HG02943 (cell line): ENCODE results near the gene FOXO1.

Source experiments
- ATAC-seq: cut with Tn5 transposase; IDR thresholded peaks from one replicate; pipeline ENCODE4 v1.9.1; 2021; ENCODE audit warnings: mild to moderate bottlenecking, low read depth, moderate library complexity; ENCODE audit not compliant: unreplicated experiment

FOXO1 gene

GRCh38 chr13:40552895-40553294 lies 113.5 kb downstream of the FOXO1 start:
- no peak for ATAC-seq

DNA sequence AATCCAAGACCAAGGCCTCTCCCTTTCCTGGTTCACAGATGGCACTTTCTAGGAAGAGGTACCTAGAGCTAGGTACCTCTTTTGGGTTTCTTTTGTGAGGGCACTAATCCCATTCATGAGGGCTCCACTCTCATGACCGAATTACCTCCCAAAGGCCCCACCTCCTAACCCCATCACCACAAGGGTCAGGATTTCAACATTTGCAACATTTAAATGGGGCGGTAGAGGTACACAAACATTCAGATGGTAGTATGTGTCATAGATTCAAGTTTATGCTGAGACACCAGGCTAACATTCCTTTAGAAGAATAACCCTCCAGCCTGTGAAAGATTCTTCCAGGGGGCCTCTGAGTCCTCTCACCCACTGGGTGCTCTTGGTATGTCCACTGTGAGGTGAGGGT lies 116.3 kb downstream of the FOXO1 start:
- ATAC-seq: no peak

- ATAC-seq: no peak
These were observed 116.8 kb downstream of the FOXO1 start for GRCh38 chr13:40549500-40550094.

DNA sequence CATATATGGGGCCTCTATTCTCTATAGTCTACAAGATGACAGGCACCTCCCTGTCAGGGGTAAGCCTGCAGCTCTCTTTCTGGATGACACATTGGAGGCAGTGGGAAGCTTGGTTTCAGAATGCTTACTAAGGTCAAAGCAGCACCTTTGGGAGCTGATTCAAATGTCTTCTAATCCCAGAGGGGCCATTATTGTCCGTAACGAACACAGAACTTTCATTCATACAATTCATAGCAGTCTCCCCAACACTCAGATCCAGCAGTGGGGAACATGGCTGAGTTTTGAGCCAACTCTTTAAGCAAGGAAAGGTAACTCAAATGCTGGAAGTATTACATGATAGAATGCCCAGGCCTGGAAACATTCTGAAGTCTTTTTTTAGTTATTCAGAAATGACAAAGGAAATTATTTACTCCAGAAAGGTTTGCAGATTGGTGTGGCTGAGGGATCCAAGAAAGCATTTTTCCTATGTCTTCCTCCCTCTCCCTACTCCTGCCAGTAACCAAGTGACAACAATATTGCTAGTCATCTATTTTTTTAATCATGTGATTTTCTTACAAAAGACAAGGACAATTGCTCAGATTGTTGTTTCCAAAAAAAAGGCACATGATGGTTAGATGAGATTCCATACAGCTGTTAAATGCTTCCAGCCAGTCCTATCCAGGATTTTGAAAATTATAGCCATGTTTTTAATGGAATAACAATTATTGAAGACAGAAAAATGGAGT lies 118.7 kb downstream of the FOXO1 start:
- no peak for ATAC-seq

- ATAC-seq: no peak
These were observed 120.4 kb downstream of the FOXO1 start for GRCh38 chr13:40546047-40546446.

- ATAC-seq: no peak
These were observed 126.0 kb downstream of the FOXO1 start for GRCh38 chr13:40540328-40541044.

- no peak for ATAC-seq
These were observed 126.7 kb downstream of the FOXO1 start for GRCh38 chr13:40539576-40540327.

- no peak for ATAC-seq
These were observed 129.1 kb downstream of the FOXO1 start for GRCh38 chr13:40537146-40537895.

DNA sequence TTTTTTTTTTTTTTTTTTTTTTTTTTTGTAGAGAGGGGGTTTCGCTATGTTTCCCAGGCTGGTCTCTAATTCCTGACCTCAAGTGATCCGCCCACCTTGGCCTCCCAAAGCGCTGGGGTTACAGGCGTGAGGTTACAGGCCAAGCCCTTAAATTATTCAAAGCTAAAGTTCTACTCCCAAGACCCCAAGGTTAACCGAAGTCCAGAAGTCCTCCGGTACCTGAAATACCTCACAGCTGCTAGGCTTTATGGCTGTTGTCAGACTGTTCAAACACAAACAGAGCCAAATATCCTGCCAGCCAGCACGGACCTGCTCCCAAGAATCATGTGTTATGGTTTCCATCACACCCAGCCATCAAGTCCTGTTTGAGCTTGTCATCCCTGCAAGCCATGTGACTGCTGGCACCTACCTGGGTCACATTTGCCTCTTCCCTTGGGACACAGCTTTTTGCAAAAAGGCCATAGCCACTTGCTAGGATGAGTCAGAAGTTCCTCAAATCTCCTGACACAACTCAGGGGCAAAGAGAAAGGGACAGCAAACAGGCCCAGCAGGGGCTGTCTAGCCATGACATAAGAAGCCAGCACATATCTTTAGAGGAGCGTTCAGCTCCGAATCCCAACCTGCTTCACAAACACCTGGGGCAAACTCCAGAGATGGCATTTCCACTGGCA lies 129.9 kb downstream of the FOXO1 start:
- no peak for ATAC-seq

- no peak for ATAC-seq
These were observed 131.1 kb downstream of the FOXO1 start for GRCh38 chr13:40535345-40535836.

DNA sequence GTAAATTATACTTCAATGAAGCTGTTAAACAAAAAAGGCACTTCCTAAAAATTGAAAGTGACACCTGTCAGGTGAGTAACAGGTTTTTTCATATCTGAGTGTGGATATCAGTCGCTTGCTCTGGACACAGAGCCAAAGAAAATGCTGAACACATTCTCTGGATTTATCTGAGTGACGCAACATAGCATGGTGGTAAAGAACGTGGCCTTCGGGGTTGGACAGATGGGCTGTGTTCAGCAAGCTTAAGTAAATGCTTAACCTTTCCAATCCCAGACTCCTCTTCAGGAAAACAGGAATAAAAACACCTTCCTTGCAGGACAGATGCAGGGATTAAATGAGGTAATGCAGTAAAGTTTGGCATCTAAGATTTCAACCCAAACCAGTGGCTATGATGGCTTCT lies 132.0 kb downstream of the FOXO1 start:
- no peak for ATAC-seq

DNA sequence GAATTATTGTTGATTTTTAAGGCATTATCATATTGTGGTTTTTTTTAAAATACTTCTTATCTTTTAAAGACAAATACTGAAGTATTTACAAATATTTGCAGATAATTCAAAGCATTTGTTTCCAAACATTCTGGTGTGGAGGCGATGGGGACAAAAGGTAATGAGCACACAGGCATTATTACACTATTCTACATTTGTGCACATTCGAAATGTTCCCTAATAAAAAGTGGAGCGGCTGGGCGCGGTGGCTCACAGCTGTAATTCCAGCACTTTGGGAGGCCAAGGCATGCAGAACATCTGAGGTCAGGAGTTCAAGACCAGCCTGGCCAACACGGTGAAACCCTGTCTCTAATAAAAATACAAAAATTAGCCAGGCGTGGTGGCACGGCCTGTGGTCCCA lies 133.4 kb downstream of the FOXO1 start:
- ATAC-seq: no peak

DNA sequence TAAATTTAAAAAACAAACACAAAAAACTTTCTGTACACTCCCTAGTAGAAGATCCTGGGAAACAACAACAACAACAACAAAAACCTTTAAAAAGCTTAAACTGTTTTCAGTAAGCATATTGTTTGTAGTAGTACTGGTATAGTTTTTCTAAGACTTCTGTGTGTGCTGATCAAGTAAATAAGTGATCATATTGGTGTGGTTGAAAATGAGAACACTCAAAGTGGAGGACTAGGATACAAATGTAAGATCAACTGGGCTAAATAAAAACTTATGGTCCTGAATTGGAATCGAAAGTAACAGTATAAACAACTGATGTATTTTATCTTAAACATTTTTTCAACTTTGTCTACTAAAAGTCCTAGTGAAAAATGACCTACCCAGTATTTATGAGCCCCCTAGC lies 135.5 kb downstream of the FOXO1 start:
- no peak for ATAC-seq

GRCh38 chr13:40528881-40529280 lies 137.6 kb downstream of the FOXO1 start:
- ATAC-seq: no peak

DNA sequence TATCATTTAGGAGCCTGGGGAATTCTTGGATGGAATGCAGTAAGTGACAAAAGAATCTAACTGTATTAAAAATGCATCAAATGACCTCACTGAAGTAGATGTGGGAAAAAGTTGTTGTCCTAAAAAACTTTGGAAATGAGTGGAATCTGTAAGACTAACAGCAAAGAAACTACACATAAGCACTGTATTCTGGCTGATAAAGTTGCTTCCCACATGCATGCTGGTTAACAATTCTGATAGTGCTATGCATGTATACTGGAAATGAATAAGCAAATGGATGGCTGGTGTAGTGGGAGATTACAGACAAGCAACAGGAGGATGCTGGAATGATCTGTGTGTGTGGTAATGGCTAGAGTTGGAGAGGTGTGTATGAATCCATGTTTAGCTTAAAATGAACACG lies 138.5 kb downstream of the FOXO1 start:
- no peak for ATAC-seq

DNA sequence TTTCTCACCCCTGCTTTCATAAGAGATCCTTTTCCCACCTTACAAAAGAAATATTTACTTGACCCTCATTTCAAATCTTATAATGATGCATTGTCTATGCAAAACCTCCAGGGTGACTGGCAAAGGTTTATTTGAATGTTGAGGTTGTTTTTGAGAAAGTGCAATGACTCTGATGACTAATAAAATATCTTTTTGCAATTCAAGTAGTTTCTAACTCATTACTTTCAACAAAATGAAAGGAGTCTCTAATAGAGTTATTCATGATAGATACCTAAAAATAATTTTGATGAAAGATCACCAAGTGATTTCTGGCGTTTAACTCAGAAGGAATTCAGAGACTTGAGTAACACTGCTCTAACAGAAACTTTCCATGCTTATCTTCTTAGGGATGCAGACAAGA lies 144.2 kb downstream of the FOXO1 start:
- ATAC-seq: no peak

GRCh38 chr13:40520916-40521315 lies 145.5 kb downstream of the FOXO1 start:
- ATAC-seq: no peak

- ATAC-seq: no peak
These were observed 146.8 kb downstream of the FOXO1 start for GRCh38 chr13:40519637-40520036.

DNA sequence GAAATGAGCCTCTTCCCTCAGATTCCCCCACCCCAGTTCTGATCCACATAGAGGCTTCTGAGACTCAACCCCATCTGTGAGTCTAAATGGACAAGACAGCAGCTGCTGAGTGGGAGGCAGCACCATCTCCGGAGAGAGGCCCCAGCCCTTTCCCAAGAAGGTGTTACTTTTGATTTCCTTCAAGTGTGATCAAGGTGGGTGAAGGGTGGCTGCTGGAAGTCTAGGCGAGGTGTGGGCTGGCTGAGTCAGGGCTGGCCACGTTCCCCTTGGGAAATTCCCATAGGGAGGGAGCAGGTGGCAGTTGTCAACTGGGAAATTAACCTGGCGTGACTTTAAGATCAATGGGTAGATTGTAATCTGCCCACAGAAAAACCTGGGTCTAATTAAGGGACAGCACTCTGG lies 148.0 kb downstream of the FOXO1 start:
- peak; percentile 24 for ATAC-seq
